ENCODE results near the gene TMEFF1.

- no peak for TF ChIP-seq POLR2A (IDR thresholded peaks at IDR 0.05)
- TF ChIP-seq CTCF (IDR thresholded peaks at IDR 0.05): no peak
Measured at GRCh38 chr9:100557053-100557452, 84.1 kb downstream of the TMEFF1 start.

All from prostate gland (tissue), 2 donors.